GM20000 (cell line): ENCODE measurements around the gene RCAN2.

Source experiments
- DNase-seq: peaks from one replicate; pipeline ENCODE4 v3.0.0; 2012; ENCODE audit warnings: low spot score
- CTCF ChIP-seq: IDR thresholded peaks from 2 replicates; pipeline ENCODE4 v1.5.1; 2012; ENCODE audit warnings: mild to moderate bottlenecking, control low read depth; ENCODE audit errors: extremely low read depth, missing control alignments

The RCAN2 gene

GRCh38 chr6:46254946-46255345 is 236.3 kb downstream of the RCAN2 start:
- DNase-seq: no peak

GRCh38 chr6:46254331-46254730 is 236.9 kb downstream of the RCAN2 start:
- no peak for TF ChIP-seq CTCF
- no peak for DNase-seq

More at GRCh38 chr6:46254946-46255345, 236.3 kb downstream of the RCAN2 start:
- TF ChIP-seq CTCF: no peak

GRCh38 chr6:46251583-46252339 is 239.5 kb downstream of the RCAN2 start:
- TF ChIP-seq CTCF: no peak
- DNase-seq: no peak

GRCh38 chr6:46248143-46248542 is 243.1 kb downstream of the RCAN2 start:
- TF ChIP-seq CTCF: no peak
- no peak for DNase-seq

- DNase-seq: no peak
- TF ChIP-seq CTCF: no peak
Measured at GRCh38 chr6:46246727-46247126, 244.5 kb downstream of the RCAN2 start.

- DNase-seq: no peak
- TF ChIP-seq CTCF: no peak
Measured at GRCh38 chr6:46246081-46246480, 245.2 kb downstream of the RCAN2 start.

- DNase-seq: no peak
Measured at GRCh38 chr6:46244670-46245069, 246.6 kb downstream of the RCAN2 start.

More at GRCh38 chr6:46244670-46245069, 246.6 kb downstream of the RCAN2 start:
- TF ChIP-seq CTCF: no peak
